ENCODE results near the gene GRIK2.

The GRIK2 gene

DNA sequence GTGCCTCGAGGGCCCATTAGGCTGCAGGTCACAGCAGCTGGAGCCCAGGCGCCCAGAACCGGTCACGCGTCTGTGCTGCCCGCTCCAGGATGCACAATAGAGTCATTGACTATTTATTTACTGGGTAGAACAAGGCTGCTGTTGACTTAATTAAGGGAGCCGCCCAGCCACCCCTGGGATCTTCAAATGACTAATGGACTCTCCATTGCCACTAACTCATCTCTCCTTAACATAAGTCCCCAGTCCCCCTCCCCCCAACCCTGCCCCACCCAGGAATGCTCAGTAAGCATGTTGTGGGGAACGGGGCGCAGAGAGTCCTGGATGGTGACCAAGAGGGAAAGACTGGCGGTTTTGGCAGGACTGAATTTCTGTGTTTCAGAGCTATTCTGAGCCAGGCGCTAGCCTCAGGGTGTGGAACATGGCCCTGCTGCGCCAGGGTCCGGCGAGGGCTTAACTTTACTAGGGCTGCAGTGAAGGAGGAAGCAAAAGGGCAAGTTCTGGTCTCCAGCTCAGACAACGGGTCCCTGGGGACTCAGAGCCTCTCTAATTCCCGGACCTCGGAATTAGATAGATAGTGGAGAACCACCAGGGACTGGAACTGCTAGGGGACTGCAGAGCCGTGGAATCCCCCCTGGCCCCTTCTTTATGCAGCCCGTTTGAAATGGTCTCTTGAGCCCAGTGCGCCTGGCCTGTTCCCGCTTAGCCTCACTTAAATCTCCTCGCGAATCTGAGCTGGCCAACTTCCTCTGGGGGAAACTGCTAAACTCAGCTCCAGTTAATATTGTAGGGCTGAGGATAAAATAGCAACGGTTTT, 1.5 kb upstream of the GRIK2 start:
- peaks cover 10% of the 10 kb centered on the region for H3K4me1 ChIP-seq (ENCODE audit: control insufficient read depth, insufficient read depth, low read length, poor library complexity, severe bottlenecking)
- H3K27ac ChIP-seq (ENCODE audit: low read depth, low read length, severe bottlenecking), result peak overlapping the region; percentile 34
- H3K4me3 ChIP-seq (ENCODE audit: extremely low read depth, insufficient read depth, low read length, poor library complexity, severe bottlenecking), result peak overlapping the region; percentile 45
- no peaks in the 10 kb centered on the region for H3K36me3 ChIP-seq (ENCODE audit: control insufficient read depth, insufficient read depth, low read length)
- 22 to 27% methylated on average over 17 to 23 of the region's 24 CpGs for WGBS, 2 experiments (ENCODE audit: insufficient coverage in 2 of 2)
- no peaks in the 10 kb centered on the region for H3K9me3 ChIP-seq (ENCODE audit: control insufficient read depth, low read length)

- Histone ChIP-seq H3K27ac (ENCODE audit: low read depth, low read length, severe bottlenecking) (peak overlapping the region; percentile 34), H3K4me1 (ENCODE audit: control insufficient read depth, insufficient read depth, low read length, poor library complexity, severe bottlenecking) (peaks cover 10% of the 10 kb centered on the region), H3K4me3 (ENCODE audit: extremely low read depth, insufficient read depth, low read length, poor library complexity, severe bottlenecking) (peak overlapping the region; percentile 45), H3K36me3 (ENCODE audit: control insufficient read depth, insufficient read depth, low read length) (no peaks in the 10 kb centered on the region), H3K9me3 (ENCODE audit: control insufficient read depth, low read length) (no peaks in the 10 kb centered on the region)
- WGBS, 2 experiments (ENCODE audit: insufficient coverage in 2 of 2), result 0 to 1% methylated on average over 16 to 17 of the region's 26 CpGs
These were observed 800 bp upstream of the GRIK2 start for GRCh38 chr6:101392586-101393230.

GRCh38 chr6:101393829-101394251, 332 bp downstream of the GRIK2 start:
- H3K4me3 ChIP-seq (ENCODE audit: extremely low read depth, insufficient read depth, low read length, poor library complexity, severe bottlenecking), result peak overlapping the region; percentile 45
- H3K9me3 ChIP-seq (ENCODE audit: control insufficient read depth, low read length), result no peaks in the 10 kb centered on the region
- no peaks in the 10 kb centered on the region for H3K36me3 ChIP-seq (ENCODE audit: control insufficient read depth, insufficient read depth, low read length)
- H3K27ac ChIP-seq (ENCODE audit: low read depth, low read length, severe bottlenecking), result no peak overlapping the region
- H3K4me1 ChIP-seq (ENCODE audit: control insufficient read depth, insufficient read depth, low read length, poor library complexity, severe bottlenecking), result peaks cover 10% of the 10 kb centered on the region
- WGBS, 2 experiments (ENCODE audit: insufficient coverage in 2 of 2), result 0% methylated on average over 14 to 17 of the region's 28 CpGs

- no peak overlapping the region for H3K27ac ChIP-seq (ENCODE audit: low read depth, low read length, severe bottlenecking)
- H3K4me3 ChIP-seq (ENCODE audit: extremely low read depth, insufficient read depth, low read length, poor library complexity, severe bottlenecking), result no peak overlapping the region
- no peaks in the 10 kb centered on the region for H3K9me3 ChIP-seq (ENCODE audit: control insufficient read depth, low read length)
- H3K36me3 ChIP-seq (ENCODE audit: control insufficient read depth, insufficient read depth, low read length), result no peaks in the 10 kb centered on the region
- peaks cover 10% of the 10 kb centered on the region for H3K4me1 ChIP-seq (ENCODE audit: control insufficient read depth, insufficient read depth, low read length, poor library complexity, severe bottlenecking)
These were observed 1.4 kb downstream of the GRIK2 start for GRCh38 chr6:101394936-101395335.

- Histone ChIP-seq H3K36me3 (ENCODE audit: control insufficient read depth, insufficient read depth, low read length) (no peaks in the 10 kb centered on the region), H3K4me1 (ENCODE audit: control insufficient read depth, insufficient read depth, low read length, poor library complexity, severe bottlenecking) (peaks cover 10% of the 10 kb centered on the region), H3K27ac (ENCODE audit: low read depth, low read length, severe bottlenecking) (no peak overlapping the region), H3K4me3 (ENCODE audit: extremely low read depth, insufficient read depth, low read length, poor library complexity, severe bottlenecking) (no peak overlapping the region), H3K9me3 (ENCODE audit: control insufficient read depth, low read length) (no peaks in the 10 kb centered on the region)
These were observed 1.8 kb downstream of the GRIK2 start for GRCh38 chr6:101395345-101395744.

GRCh38 chr6:101396548-101397173, 3.2 kb downstream of the GRIK2 start:
- H3K27ac ChIP-seq (ENCODE audit: low read depth, low read length, severe bottlenecking), result no peak overlapping the region
- WGBS, 2 experiments (ENCODE audit: insufficient coverage in 2 of 2), result no CpG with 5 or more reads among the region's 3 CpGs
- peaks cover 6% of the 10 kb centered on the region for H3K4me1 ChIP-seq (ENCODE audit: control insufficient read depth, insufficient read depth, low read length, poor library complexity, severe bottlenecking)
- H3K9me3 ChIP-seq (ENCODE audit: control insufficient read depth, low read length), result no peaks in the 10 kb centered on the region
- H3K36me3 ChIP-seq (ENCODE audit: control insufficient read depth, insufficient read depth, low read length), result no peaks in the 10 kb centered on the region
- no peak overlapping the region for H3K4me3 ChIP-seq (ENCODE audit: extremely low read depth, insufficient read depth, low read length, poor library complexity, severe bottlenecking)

DNA sequence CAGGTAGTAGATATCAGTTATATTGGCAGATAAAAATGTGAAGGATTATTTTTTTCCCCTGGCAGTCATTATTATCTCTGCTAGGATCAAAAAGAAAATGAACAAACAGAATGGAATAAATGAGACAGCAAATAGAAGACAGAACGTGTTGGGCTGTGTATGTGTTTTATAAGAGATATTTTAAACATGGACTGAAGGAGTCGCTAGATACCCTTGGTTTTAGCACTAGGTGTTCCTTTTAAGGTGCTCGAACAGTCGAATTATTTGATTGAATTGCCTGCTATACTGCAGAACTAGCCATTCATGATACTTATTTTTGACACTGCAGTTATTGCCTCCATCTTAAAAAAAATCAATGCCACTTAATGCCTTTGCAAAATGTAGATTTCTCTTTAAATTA, 3.7 kb downstream of the GRIK2 start:
- WGBS, 2 experiments (ENCODE audit: insufficient coverage in 2 of 2), result 0 to 16% methylated on average over 4 of the region's 4 CpGs
- no peaks in the 10 kb centered on the region for H3K9me3 ChIP-seq (ENCODE audit: control insufficient read depth, low read length)
- no peak overlapping the region for H3K4me3 ChIP-seq (ENCODE audit: extremely low read depth, insufficient read depth, low read length, poor library complexity, severe bottlenecking)

GRCh38 chr6:101398716-101399615, 5.5 kb downstream of the GRIK2 start:
- no peaks in the 10 kb centered on the region for H3K36me3 ChIP-seq (ENCODE audit: control insufficient read depth, insufficient read depth, low read length)

More for the DNA sequence above, 3.7 kb downstream of the GRIK2 start:
- no peaks in the 10 kb centered on the region for H3K36me3 ChIP-seq (ENCODE audit: control insufficient read depth, insufficient read depth, low read length)
- peaks cover 2% of the 10 kb centered on the region for H3K4me1 ChIP-seq (ENCODE audit: control insufficient read depth, insufficient read depth, low read length, poor library complexity, severe bottlenecking)
- no peak overlapping the region for H3K27ac ChIP-seq (ENCODE audit: low read depth, low read length, severe bottlenecking)

DNA sequence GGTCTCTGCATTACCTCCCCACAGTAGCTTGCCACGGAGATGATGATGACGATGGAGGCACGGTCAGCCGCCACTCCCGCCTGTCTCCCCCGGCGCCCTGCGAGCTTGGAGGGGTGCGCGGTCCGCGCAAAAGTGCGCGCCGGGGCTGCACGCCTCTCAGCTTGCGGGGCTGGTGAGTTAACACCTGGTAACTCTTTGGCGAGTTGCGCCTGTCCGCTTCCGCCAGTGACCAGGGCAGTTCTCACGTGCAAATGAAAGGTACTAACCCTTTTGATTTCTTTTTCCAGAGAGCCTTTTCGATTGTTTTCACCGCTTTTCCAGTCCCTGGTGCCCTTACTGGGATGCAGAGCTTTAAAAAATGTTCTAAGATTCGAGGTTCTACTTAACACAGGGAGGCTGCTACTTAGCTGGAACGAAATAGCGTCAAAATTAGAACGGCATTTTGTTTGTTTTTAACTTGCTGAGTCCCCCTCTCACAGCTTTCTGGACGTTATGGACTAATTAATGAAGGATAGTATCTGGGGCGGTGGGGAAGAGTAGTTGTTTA, 6.2 kb downstream of the GRIK2 start:
- H3K4me1 ChIP-seq (ENCODE audit: control insufficient read depth, insufficient read depth, low read length, poor library complexity, severe bottlenecking), result peaks cover 5% of the 10 kb centered on the region
- H3K27ac ChIP-seq (ENCODE audit: low read depth, low read length, severe bottlenecking), result no peak overlapping the region
- H3K36me3 ChIP-seq (ENCODE audit: control insufficient read depth, insufficient read depth, low read length), result no peaks in the 10 kb centered on the region
- no peaks in the 10 kb centered on the region for H3K9me3 ChIP-seq (ENCODE audit: control insufficient read depth, low read length)
- WGBS, 2 experiments (ENCODE audit: insufficient coverage in 2 of 2), result 4 to 5% methylated on average over 28 to 29 of the region's 30 CpGs
- H3K4me3 ChIP-seq (ENCODE audit: extremely low read depth, insufficient read depth, low read length, poor library complexity, severe bottlenecking), result peak overlapping the region; percentile 27

More at GRCh38 chr6:101398716-101399615, 5.5 kb downstream of the GRIK2 start:
- Histone ChIP-seq H3K9me3 (ENCODE audit: control insufficient read depth, low read length) (no peaks in the 10 kb centered on the region), H3K27ac (ENCODE audit: low read depth, low read length, severe bottlenecking) (no peak overlapping the region), H3K4me3 (ENCODE audit: extremely low read depth, insufficient read depth, low read length, poor library complexity, severe bottlenecking) (peak overlapping the region; percentile 27), H3K4me1 (ENCODE audit: control insufficient read depth, insufficient read depth, low read length, poor library complexity, severe bottlenecking) (peaks cover 5% of the 10 kb centered on the region)
- 8 to 18% methylated on average over 20 to 25 of the region's 43 CpGs for WGBS, 2 experiments (ENCODE audit: insufficient coverage in 2 of 2)

Data from mesodermal cell (in vitro differentiated cells).